ENCODE results near the gene TFAP2D. TPM values are rescaled to one million over a fixed set of nuclear protein-coding genes. Genes with fewer than 3 reads are reported as not detected.

TFAP2D gene
- total RNA-seq, 2 experiments from 2014 or later: not detected

- Histone ChIP-seq H2AFZ (ENCODE audit: low read length) (no peak overlapping the region), H3K27ac (ENCODE audit: low read depth, low read length, poor library complexity, severe bottlenecking) (no peak overlapping the region), H3K4me3 (ENCODE audit: low read depth, low read length, poor library complexity, severe bottlenecking) (no peak overlapping the region), H3K79me2 (ENCODE audit: insufficient read depth, low read depth, low read length) (no peaks in the 10 kb centered on the region), H3K9me3 (ENCODE audit: low read length) (no peaks in the 10 kb centered on the region), H4K20me1 (ENCODE audit: insufficient read depth, low read length) (no peaks in the 10 kb centered on the region), H3K36me3 (ENCODE audit: insufficient read depth, low read length) (no peaks in the 10 kb centered on the region), H3K4me2 (ENCODE audit: low read length) (no peak overlapping the region), H3K9me2 (ENCODE audit: insufficient read depth, low read length) (no peaks in the 10 kb centered on the region), H3K4me1 (ENCODE audit: insufficient read depth, low read length, poor library complexity, severe bottlenecking) (no peaks in the 10 kb centered on the region)
- TF ChIP-seq CTCF (conservative IDR thresholded peaks at IDR 0.05; ENCODE audit: low read length) (no peak), EZH2phosphoT487 (IDR thresholded peaks at IDR 0.05; ENCODE audit: borderline replicate concordance, low read depth, low read length) (no peak)
- intact Hi-C loops (cut with micrococcal nuclease; ENCODE audit: unreplicated experiment): no loop called here
- DNase-seq (ENCODE audit: low spot score): no peak
- BruUV-seq (replicated peaks): no TSS peak
- ChIA-PET POLR2A (no interaction called here), CTCF (ENCODE audit: unreplicated experiment) (no interaction called here)
Measured at GRCh38 chr6:50713977-50714486, 706 bp downstream of the TFAP2D start.

GRCh38 chr6:50714487-50715379 lies 1.4 kb downstream of the TFAP2D start:
- no peak for TF ChIP-seq CTCF (conservative IDR thresholded peaks at IDR 0.05; ENCODE audit: low read length)
- Histone ChIP-seq H3K79me2 (ENCODE audit: insufficient read depth, low read depth, low read length) (no peaks in the 10 kb centered on the region), H4K20me1 (ENCODE audit: insufficient read depth, low read length) (no peaks in the 10 kb centered on the region), H3K4me3 (ENCODE audit: low read depth, low read length, poor library complexity, severe bottlenecking) (no peak overlapping the region), H2AFZ (ENCODE audit: low read length) (no peak overlapping the region), H3K9me3 (ENCODE audit: low read length) (no peaks in the 10 kb centered on the region), H3K36me3 (ENCODE audit: insufficient read depth, low read length) (no peaks in the 10 kb centered on the region), H3K4me1 (ENCODE audit: insufficient read depth, low read length, poor library complexity, severe bottlenecking) (no peaks in the 10 kb centered on the region), H3K4me2 (ENCODE audit: low read length) (no peak overlapping the region), H3K9me2 (ENCODE audit: insufficient read depth, low read length) (no peaks in the 10 kb centered on the region), H3K27ac (ENCODE audit: low read depth, low read length, poor library complexity, severe bottlenecking) (no peak overlapping the region)
- CTCF ChIA-PET (ENCODE audit: unreplicated experiment): no interaction called here
- POLR2A ChIA-PET: no interaction called here
- BruUV-seq (replicated peaks): no TSS peak
- no peak for DNase-seq (ENCODE audit: low spot score)
- intact Hi-C loops (cut with micrococcal nuclease; ENCODE audit: unreplicated experiment): no loop called here

- H3K9me3 ChIP-seq (ENCODE audit: low read length): no peaks in the 10 kb centered on the region
- H3K79me2 ChIP-seq (ENCODE audit: insufficient read depth, low read depth, low read length): no peaks in the 10 kb centered on the region
- no peak for DNase-seq (ENCODE audit: low spot score)
- intact Hi-C loops (cut with micrococcal nuclease; ENCODE audit: unreplicated experiment): no loop called here
- H3K36me3 ChIP-seq (ENCODE audit: insufficient read depth, low read length): no peaks in the 10 kb centered on the region
- no peak overlapping the region for H2AFZ ChIP-seq (ENCODE audit: low read length)
- H3K4me3 ChIP-seq (ENCODE audit: low read depth, low read length, poor library complexity, severe bottlenecking): no peak overlapping the region
- no peak for TF ChIP-seq EZH2phosphoT487 (IDR thresholded peaks at IDR 0.05; ENCODE audit: borderline replicate concordance, low read depth, low read length)
- TF ChIP-seq CTCF (conservative IDR thresholded peaks at IDR 0.05; ENCODE audit: low read length): no peak
- no peaks in the 10 kb centered on the region for H4K20me1 ChIP-seq (ENCODE audit: insufficient read depth, low read length)
- H3K9me2 ChIP-seq (ENCODE audit: insufficient read depth, low read length): no peaks in the 10 kb centered on the region
- POLR2A ChIA-PET: no interaction called here
- H3K27ac ChIP-seq (ENCODE audit: low read depth, low read length, poor library complexity, severe bottlenecking): no peak overlapping the region
- CTCF ChIA-PET (ENCODE audit: unreplicated experiment): no interaction called here
- no TSS peak for BruUV-seq (replicated peaks)
- no peaks in the 10 kb centered on the region for H3K4me1 ChIP-seq (ENCODE audit: insufficient read depth, low read length, poor library complexity, severe bottlenecking)
- H3K4me2 ChIP-seq (ENCODE audit: low read length): no peak overlapping the region
Measured at GRCh38 chr6:50716899-50717509, 3.7 kb downstream of the TFAP2D start.

Data from OCI-LY7 (cell line).